ENCODE results near the gene SHROOM3. TPM values are rescaled to one million over a fixed set of nuclear protein-coding genes. Genes with fewer than 3 reads are reported as not detected.

The SHROOM3 gene
- total RNA-seq, 1 donor from 2014 or later = 45.1 TPM

GRCh38 chr4:76546327-76546726, 111.3 kb downstream of the SHROOM3 start:
- no peaks in the 10 kb centered on the region for H3K27me3 ChIP-seq (ENCODE audit: control insufficient read depth, insufficient read depth, low read length)
- no peak for TF ChIP-seq CTCF (IDR thresholded peaks at IDR 0.05; ENCODE audit: insufficient read depth, low read length, poor library complexity, severe bottlenecking)
- DNase-seq (ENCODE audit: low read depth) = no peak
- H3K4me3 ChIP-seq (ENCODE audit: low read depth, low read length) = no peak overlapping the region
- H3K36me3 ChIP-seq (ENCODE audit: control insufficient read depth, insufficient read depth, low read length) = no peaks in the 10 kb centered on the region

- DNase-seq (ENCODE audit: low read depth) = peak; percentile 90
- no peaks in the 10 kb centered on the region for H3K27me3 ChIP-seq (ENCODE audit: control insufficient read depth, insufficient read depth, low read length)
- no peak for TF ChIP-seq CTCF (IDR thresholded peaks at IDR 0.05; ENCODE audit: insufficient read depth, low read length, poor library complexity, severe bottlenecking)
- no peaks in the 10 kb centered on the region for H3K36me3 ChIP-seq (ENCODE audit: control insufficient read depth, insufficient read depth, low read length)
- no peak overlapping the region for H3K4me3 ChIP-seq (ENCODE audit: low read depth, low read length)
These were observed 112.0 kb downstream of the SHROOM3 start for GRCh38 chr4:76546759-76547742.

- DNase-seq (ENCODE audit: low read depth) = no peak
- no peaks in the 10 kb centered on the region for H3K36me3 ChIP-seq (ENCODE audit: control insufficient read depth, insufficient read depth, low read length)
- H3K27me3 ChIP-seq (ENCODE audit: control insufficient read depth, insufficient read depth, low read length) = no peaks in the 10 kb centered on the region
- no peak overlapping the region for H3K4me3 ChIP-seq (ENCODE audit: low read depth, low read length)
- no peak for TF ChIP-seq CTCF (IDR thresholded peaks at IDR 0.05; ENCODE audit: insufficient read depth, low read length, poor library complexity, severe bottlenecking)
These were observed 113.7 kb downstream of the SHROOM3 start for GRCh38 chr4:76548704-76549103.

- TF ChIP-seq CTCF (IDR thresholded peaks at IDR 0.05; ENCODE audit: insufficient read depth, low read length, poor library complexity, severe bottlenecking) = no peak
- H3K36me3 ChIP-seq (ENCODE audit: control insufficient read depth, insufficient read depth, low read length) = no peaks in the 10 kb centered on the region
- DNase-seq (ENCODE audit: low read depth) = no peak
- no peaks in the 10 kb centered on the region for H3K27me3 ChIP-seq (ENCODE audit: control insufficient read depth, insufficient read depth, low read length)
- no peak overlapping the region for H3K4me3 ChIP-seq (ENCODE audit: low read depth, low read length)
These were observed 114.7 kb downstream of the SHROOM3 start for GRCh38 chr4:76549765-76550164.

- H3K36me3 ChIP-seq (ENCODE audit: control insufficient read depth, insufficient read depth, low read length) = no peaks in the 10 kb centered on the region
- H3K4me3 ChIP-seq (ENCODE audit: low read depth, low read length) = no peak overlapping the region
- no peaks in the 10 kb centered on the region for H3K27me3 ChIP-seq (ENCODE audit: control insufficient read depth, insufficient read depth, low read length)
- no peak for DNase-seq (ENCODE audit: low read depth)
- no peak for TF ChIP-seq CTCF (IDR thresholded peaks at IDR 0.05; ENCODE audit: insufficient read depth, low read length, poor library complexity, severe bottlenecking)
These were observed 116.1 kb downstream of the SHROOM3 start for GRCh38 chr4:76550966-76551780.

Data from kidney epithelial cell (primary cell).